Astrocyte of the spinal cord (primary cell): ENCODE data around the gene PRICKLE2.
A peak's percentile ranks its signal among the peaks of the same experiment; 100 is the strongest.

Source experiments
- DNase-seq: peaks from one replicate; pipeline ENCODE4 v3.0.0; 2011; ENCODE audit warnings: low read depth, low spot score
- H3K4me3 ChIP-seq: 2 replicates; pipeline ENCODE4 v1.5.1; 2011; ENCODE audit warnings: low read depth, mild to moderate bottlenecking, low read length, moderate library complexity
- CTCF ChIP-seq: IDR thresholded peaks from 2 replicates; pipeline ENCODE4 v1.5.1; 2012; ENCODE audit warnings: low read depth, mild to moderate bottlenecking, low read length, inconsistent platforms
- in situ Hi-C: cut with HindIII; loops from 2 replicates; pipeline ENCODE4 v1.10.0; 2017; ENCODE audit warnings: low sequenced_read_pairs

PRICKLE2 gene

GRCh38 chr3:64229903-64230302, 4.6 kb upstream of the PRICKLE2 start:
- TF ChIP-seq CTCF, result no peak
- no peak overlapping the region for H3K4me3 ChIP-seq
- in situ Hi-C loops, result no loop called here
- peak; percentile 57 for DNase-seq

- H3K4me3 ChIP-seq, result no peak overlapping the region
- in situ Hi-C loops, result no loop called here
- DNase-seq, result no peak
- TF ChIP-seq CTCF, result no peak
Measured at GRCh38 chr3:64228110-64228509, 2.8 kb upstream of the PRICKLE2 start.

GRCh38 chr3:64226730-64227129, 1.5 kb upstream of the PRICKLE2 start:
- no peak for DNase-seq
- in situ Hi-C loops, result no loop called here
- TF ChIP-seq CTCF, result no peak
- H3K4me3 ChIP-seq, result no peak overlapping the region

- H3K4me3 ChIP-seq, result peak overlapping the region; percentile 35
- DNase-seq, result no peak
- no peak for TF ChIP-seq CTCF
- in situ Hi-C loops, result no loop called here
Measured at GRCh38 chr3:64225695-64226499, 631 bp upstream of the PRICKLE2 start.

- in situ Hi-C loops, result no loop called here
- peak overlapping the region; percentile 35 for H3K4me3 ChIP-seq
- no peak for TF ChIP-seq CTCF
Measured at GRCh38 chr3:64223791-64224745, 1.2 kb downstream of the PRICKLE2 start.

GRCh38 chr3:64222501-64223111, 2.7 kb downstream of the PRICKLE2 start:
- TF ChIP-seq CTCF, result no peak
- in situ Hi-C loops, result no loop called here
- H3K4me3 ChIP-seq, result no peak overlapping the region
- no peak for DNase-seq

More at GRCh38 chr3:64223791-64224745, 1.2 kb downstream of the PRICKLE2 start:
- DNase-seq, result peak; percentile 41
